Measurements from ENCODE around the gene CNTNAP5. TPM values are rescaled to one million over a fixed set of nuclear protein-coding genes. Genes with fewer than 3 reads are reported as not detected.

The CNTNAP5 gene
- total RNA-seq, 1 experiment from 2014 or later, result 0.78 TPM

GRCh38 chr2:124257120-124257519 lies 232.0 kb downstream of the CNTNAP5 start:
- H3K9me3 ChIP-seq (ENCODE audit: low read length), result no peaks in the 10 kb centered on the region
- no peaks in the 10 kb centered on the region for H3K79me2 ChIP-seq (ENCODE audit: low read length)
- peak overlapping the region; percentile 89 for H3K27ac ChIP-seq (ENCODE audit: low read length)
- peak overlapping the region; percentile 37; the same call in 1 of the 2 replicates for H3K4me3 ChIP-seq (ENCODE audit: low read length)
- no peaks in the 10 kb centered on the region for H3K36me3 ChIP-seq (ENCODE audit: insufficient read depth, low read length)
- peak overlapping the region; percentile 57 for H3K9ac ChIP-seq (ENCODE audit: low read length)
- H3K4me1 ChIP-seq (ENCODE audit: low read length), result peaks cover 47% of the 10 kb centered on the region
- H3K27me3 ChIP-seq (ENCODE audit: low read length), result no peaks in the 10 kb centered on the region
- H3K9me2 ChIP-seq (replicated peaks; ENCODE audit: insufficient read depth, low read length), result no peaks in the 10 kb centered on the region
- H3K4me2 ChIP-seq (ENCODE audit: low read depth, low read length, poor library complexity, severe bottlenecking), result peak overlapping the region; percentile 60
- H2AFZ ChIP-seq (ENCODE audit: low read length), result peak overlapping the region; percentile 51; the same call in 1 of the 2 replicates
- DNase-seq, result peak; percentile 62
- no peaks in the 10 kb centered on the region for H4K20me1 ChIP-seq (ENCODE audit: insufficient read depth, low read depth, low read length)

- H3K4me3 ChIP-seq (ENCODE audit: low read length), result peak overlapping the region; percentile 37; the same call in 1 of the 2 replicates
- peak overlapping the region; percentile 60 for H3K4me2 ChIP-seq (ENCODE audit: low read depth, low read length, poor library complexity, severe bottlenecking)
- H3K79me2 ChIP-seq (ENCODE audit: low read length), result no peaks in the 10 kb centered on the region
- no peaks in the 10 kb centered on the region for H3K9me2 ChIP-seq (replicated peaks; ENCODE audit: insufficient read depth, low read length)
- no peaks in the 10 kb centered on the region for H4K20me1 ChIP-seq (ENCODE audit: insufficient read depth, low read depth, low read length)
- H2AFZ ChIP-seq (ENCODE audit: low read length), result peak overlapping the region; percentile 51
- no peaks in the 10 kb centered on the region for H3K36me3 ChIP-seq (ENCODE audit: insufficient read depth, low read length)
- H3K27ac ChIP-seq (ENCODE audit: low read length), result peak overlapping the region; percentile 89
- H3K9ac ChIP-seq (ENCODE audit: low read length), result peak overlapping the region; percentile 57
- no peaks in the 10 kb centered on the region for H3K27me3 ChIP-seq (ENCODE audit: low read length)
- H3K9me3 ChIP-seq (ENCODE audit: low read length), result no peaks in the 10 kb centered on the region
- peaks cover 48% of the 10 kb centered on the region for H3K4me1 ChIP-seq (ENCODE audit: low read length)
- DNase-seq, result peak; percentile 62
These were observed 233.2 kb downstream of the CNTNAP5 start for GRCh38 chr2:124258140-124258880.

- Histone ChIP-seq H3K36me3 (ENCODE audit: insufficient read depth, low read length) (no peaks in the 10 kb centered on the region), H3K4me3 (ENCODE audit: low read length) (0 out of 2 replicates have a peak overlapping the region, but pooled peaks have one; percentile 14), H2AFZ (ENCODE audit: low read length) (peak overlapping the region; percentile 79), H3K9ac (ENCODE audit: low read length) (peak overlapping the region; percentile 34; the same call in 1 of the 2 replicates), H4K20me1 (ENCODE audit: insufficient read depth, low read depth, low read length) (no peaks in the 10 kb centered on the region), H3K4me2 (ENCODE audit: low read depth, low read length, poor library complexity, severe bottlenecking) (peak overlapping the region; percentile 47), H3K9me3 (ENCODE audit: low read length) (no peaks in the 10 kb centered on the region), H3K27ac (ENCODE audit: low read length) (peak overlapping the region; percentile 58), H3K79me2 (ENCODE audit: low read length) (no peaks in the 10 kb centered on the region), H3K4me1 (ENCODE audit: low read length) (peaks cover 64% of the 10 kb centered on the region), H3K9me2 (replicated peaks; ENCODE audit: insufficient read depth, low read length) (no peaks in the 10 kb centered on the region), H3K27me3 (ENCODE audit: low read length) (no peaks in the 10 kb centered on the region)
- DNase-seq, result no peak
These were observed 236.4 kb downstream of the CNTNAP5 start for GRCh38 chr2:124261456-124261855.

GRCh38 chr2:124264551-124265091 lies 239.5 kb downstream of the CNTNAP5 start:
- H3K27ac ChIP-seq (ENCODE audit: low read length), result no peak overlapping the region
- H3K4me1 ChIP-seq (ENCODE audit: low read length), result peaks cover 72% of the 10 kb centered on the region
- no peak overlapping the region for H3K9ac ChIP-seq (ENCODE audit: low read length)
- H3K9me2 ChIP-seq (replicated peaks; ENCODE audit: insufficient read depth, low read length), result no peaks in the 10 kb centered on the region
- H3K36me3 ChIP-seq (ENCODE audit: insufficient read depth, low read length), result no peaks in the 10 kb centered on the region
- DNase-seq, result peak; percentile 63
- peak overlapping the region; percentile 15; the same call in 1 of the 2 replicates for H2AFZ ChIP-seq (ENCODE audit: low read length)
- H3K4me2 ChIP-seq (ENCODE audit: low read depth, low read length, poor library complexity, severe bottlenecking), result no peak overlapping the region
- no peak overlapping the region for H3K4me3 ChIP-seq (ENCODE audit: low read length)
- H4K20me1 ChIP-seq (ENCODE audit: insufficient read depth, low read depth, low read length), result no peaks in the 10 kb centered on the region
- H3K79me2 ChIP-seq (ENCODE audit: low read length), result no peaks in the 10 kb centered on the region
- H3K27me3 ChIP-seq (ENCODE audit: low read length), result no peaks in the 10 kb centered on the region
- no peaks in the 10 kb centered on the region for H3K9me3 ChIP-seq (ENCODE audit: low read length)

- Histone ChIP-seq H3K36me3 (ENCODE audit: insufficient read depth, low read length) (no peaks in the 10 kb centered on the region), H3K9ac (ENCODE audit: low read length) (peak overlapping the region; percentile 13; the same call in 1 of the 2 replicates), H3K9me3 (ENCODE audit: low read length) (no peaks in the 10 kb centered on the region), H3K4me3 (ENCODE audit: low read length) (no peak overlapping the region), H4K20me1 (ENCODE audit: insufficient read depth, low read depth, low read length) (no peaks in the 10 kb centered on the region), H3K27ac (ENCODE audit: low read length) (peak overlapping the region; percentile 33), H3K27me3 (ENCODE audit: low read length) (no peaks in the 10 kb centered on the region), H3K4me2 (ENCODE audit: low read depth, low read length, poor library complexity, severe bottlenecking) (peak overlapping the region; percentile 18), H3K4me1 (ENCODE audit: low read length) (peaks cover 77% of the 10 kb centered on the region), H2AFZ (ENCODE audit: low read length) (peak overlapping the region; percentile 65), H3K79me2 (ENCODE audit: low read length) (no peaks in the 10 kb centered on the region), H3K9me2 (replicated peaks; ENCODE audit: insufficient read depth, low read length) (no peaks in the 10 kb centered on the region)
- peak; percentile 65 for DNase-seq
These were observed 242.7 kb downstream of the CNTNAP5 start for GRCh38 chr2:124267794-124268193.

- Histone ChIP-seq H3K27ac (ENCODE audit: low read length) (peak overlapping the region; percentile 17), H3K9ac (ENCODE audit: low read length) (peak overlapping the region; percentile 17; the same call in 1 of the 2 replicates), H3K9me3 (ENCODE audit: low read length) (no peaks in the 10 kb centered on the region; the same call in 1 of the 2 replicates), H3K4me2 (ENCODE audit: low read depth, low read length, poor library complexity, severe bottlenecking) (no peak overlapping the region), H4K20me1 (ENCODE audit: insufficient read depth, low read depth, low read length) (no peaks in the 10 kb centered on the region), H2AFZ (ENCODE audit: low read length) (peak overlapping the region; percentile 37), H3K79me2 (ENCODE audit: low read length) (no peaks in the 10 kb centered on the region), H3K36me3 (ENCODE audit: insufficient read depth, low read length) (no peaks in the 10 kb centered on the region), H3K27me3 (ENCODE audit: low read length) (no peaks in the 10 kb centered on the region), H3K4me3 (ENCODE audit: low read length) (no peak overlapping the region), H3K9me2 (replicated peaks; ENCODE audit: insufficient read depth, low read length) (no peaks in the 10 kb centered on the region), H3K4me1 (ENCODE audit: low read length) (peaks cover 83% of the 10 kb centered on the region)
- DNase-seq, result no peak
These were observed 244.3 kb downstream of the CNTNAP5 start for GRCh38 chr2:124269348-124269747.

GRCh38 chr2:124272261-124272841 lies 247.3 kb downstream of the CNTNAP5 start:
- Histone ChIP-seq H3K27me3 (ENCODE audit: low read length) (no peaks in the 10 kb centered on the region), H3K4me1 (ENCODE audit: low read length) (peaks cover 53% of the 10 kb centered on the region), H3K27ac (ENCODE audit: low read length) (peak overlapping the region; percentile 97), H2AFZ (ENCODE audit: low read length) (no peak overlapping the region), H3K4me3 (ENCODE audit: low read length) (peak overlapping the region; percentile 6; the same call in 1 of the 2 replicates), H3K9ac (ENCODE audit: low read length) (peak overlapping the region; percentile 60), H3K36me3 (ENCODE audit: insufficient read depth, low read length) (peaks cover 8% of the 10 kb centered on the region; the same call in 1 of the 2 replicates), H3K9me2 (replicated peaks; ENCODE audit: insufficient read depth, low read length) (no peaks in the 10 kb centered on the region), H3K4me2 (ENCODE audit: low read depth, low read length, poor library complexity, severe bottlenecking) (peak overlapping the region; percentile 55), H3K79me2 (ENCODE audit: low read length) (no peaks in the 10 kb centered on the region), H4K20me1 (ENCODE audit: insufficient read depth, low read depth, low read length) (no peaks in the 10 kb centered on the region), H3K9me3 (ENCODE audit: low read length) (peaks cover 5% of the 10 kb centered on the region)
- DNase-seq, result peak; percentile 92

- no peak overlapping the region for H3K9ac ChIP-seq (ENCODE audit: low read length)
- no peak overlapping the region for H3K4me3 ChIP-seq (ENCODE audit: low read length)
- H3K9me2 ChIP-seq (replicated peaks; ENCODE audit: insufficient read depth, low read length), result no peaks in the 10 kb centered on the region
- H3K36me3 ChIP-seq (ENCODE audit: insufficient read depth, low read length), result no peaks in the 10 kb centered on the region; the same call in 1 of the 2 replicates
- no peaks in the 10 kb centered on the region for H3K27me3 ChIP-seq (ENCODE audit: low read length)
- H3K4me2 ChIP-seq (ENCODE audit: low read depth, low read length, poor library complexity, severe bottlenecking), result no peak overlapping the region
- DNase-seq, result peak; percentile 45
- H4K20me1 ChIP-seq (ENCODE audit: insufficient read depth, low read depth, low read length), result no peaks in the 10 kb centered on the region
- H3K9me3 ChIP-seq (ENCODE audit: low read length), result peaks cover 3% of the 10 kb centered on the region; the same call in 1 of the 2 replicates
- peak overlapping the region; percentile 83 for H2AFZ ChIP-seq (ENCODE audit: low read length)
- peaks cover 51% of the 10 kb centered on the region for H3K4me1 ChIP-seq (ENCODE audit: low read length)
- no peak overlapping the region for H3K27ac ChIP-seq (ENCODE audit: low read length)
- H3K79me2 ChIP-seq (ENCODE audit: low read length), result no peaks in the 10 kb centered on the region
These were observed 256.5 kb downstream of the CNTNAP5 start for GRCh38 chr2:124281541-124281940.
